ENCODE data around the gene TMEM106C. TPM values are rescaled to one million over a fixed set of nuclear protein-coding genes. Genes with fewer than 3 reads are reported as not detected.

The TMEM106C gene
- polyA plus RNA-seq, 1 experiment = 93.7 TPM

DNA sequence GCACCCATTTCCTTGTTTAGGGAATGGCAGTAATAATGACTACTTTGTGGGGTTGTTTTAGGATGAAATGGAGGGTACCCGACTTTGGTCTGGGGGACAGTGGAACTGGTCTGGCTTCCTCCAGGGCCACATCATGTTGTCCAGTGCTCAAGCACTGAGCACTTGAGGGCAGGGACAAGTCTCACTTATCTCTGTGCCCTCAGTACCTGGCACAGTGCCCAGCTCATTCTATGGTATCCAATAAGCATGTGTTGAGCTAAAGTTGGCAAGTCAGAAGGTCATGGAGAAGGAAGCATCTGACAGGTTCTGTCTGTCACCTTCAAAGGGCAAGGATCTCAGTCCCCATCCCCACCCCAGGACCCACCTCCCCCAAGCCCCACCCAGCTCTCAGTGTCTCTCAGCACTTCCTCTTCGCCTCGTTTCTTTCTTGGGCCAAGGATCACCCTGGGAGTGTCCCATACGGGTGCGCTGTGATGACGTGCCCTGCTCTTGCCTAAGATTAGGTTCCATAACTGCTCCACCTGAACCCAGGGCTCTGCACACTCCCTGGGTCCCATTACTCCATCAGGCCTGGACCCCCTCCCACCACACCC is 24.3 kb upstream of the TMEM106C start:
- H3K27ac ChIP-seq (ENCODE audit: low read depth, low read length) = no peak overlapping the region

GRCh38 chr12:47940773-47941474 is 22.5 kb upstream of the TMEM106C start:
- no peak overlapping the region for H3K4me3 ChIP-seq (ENCODE audit: low read depth, low read length)
- H3K27me3 ChIP-seq (ENCODE audit: control insufficient read depth, insufficient read depth, low read length) = peaks cover 9% of the 10 kb centered on the region
- no peak overlapping the region for H3K27ac ChIP-seq (ENCODE audit: low read depth, low read length)
- ChIA-PET POLR2A (no interaction called here), CTCF (interaction anchor here (1.5 kb wide), 1 partner anchor 9 kb away, joined by 3 read pairs; no protein-coding TSS in a partner anchor)
- DNase-seq (ENCODE audit: low read depth, low spot score) = no peak
- TF ChIP-seq, protein P1, sequence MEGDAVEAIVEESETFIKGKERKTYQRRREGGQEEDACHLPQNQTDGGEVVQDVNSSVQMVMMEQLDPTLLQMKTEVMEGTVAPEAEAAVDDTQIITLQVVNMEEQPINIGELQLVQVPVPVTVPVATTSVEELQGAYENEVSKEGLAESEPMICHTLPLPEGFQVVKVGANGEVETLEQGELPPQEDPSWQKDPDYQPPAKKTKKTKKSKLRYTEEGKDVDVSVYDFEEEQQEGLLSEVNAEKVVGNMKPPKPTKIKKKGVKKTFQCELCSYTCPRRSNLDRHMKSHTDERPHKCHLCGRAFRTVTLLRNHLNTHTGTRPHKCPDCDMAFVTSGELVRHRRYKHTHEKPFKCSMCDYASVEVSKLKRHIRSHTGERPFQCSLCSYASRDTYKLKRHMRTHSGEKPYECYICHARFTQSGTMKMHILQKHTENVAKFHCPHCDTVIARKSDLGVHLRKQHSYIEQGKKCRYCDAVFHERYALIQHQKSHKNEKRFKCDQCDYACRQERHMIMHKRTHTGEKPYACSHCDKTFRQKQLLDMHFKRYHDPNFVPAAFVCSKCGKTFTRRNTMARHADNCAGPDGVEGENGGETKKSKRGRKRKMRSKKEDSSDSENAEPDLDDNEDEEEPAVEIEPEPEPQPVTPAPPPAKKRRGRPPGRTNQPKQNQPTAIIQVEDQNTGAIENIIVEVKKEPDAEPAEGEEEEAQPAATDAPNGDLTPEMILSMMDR (IDR thresholded peaks at IDR 0.05; ENCODE audit: low read depth, low read length) = no peak
- H3K9me3 ChIP-seq (ENCODE audit: control insufficient read depth, insufficient read depth, low read length) = no peaks in the 10 kb centered on the region; the same call in 1 of the 2 replicates

More for the DNA sequence above, 24.3 kb upstream of the TMEM106C start:
- Histone ChIP-seq H3K4me3 (ENCODE audit: low read depth, low read length) (no peak overlapping the region), H3K27me3 (ENCODE audit: control insufficient read depth, insufficient read depth, low read length) (peaks cover 9% of the 10 kb centered on the region), H3K9me3 (ENCODE audit: control insufficient read depth, insufficient read depth, low read length) (no peaks in the 10 kb centered on the region; the same call in 1 of the 2 replicates)
- DNase-seq (ENCODE audit: low read depth, low spot score) = no peak
- TF ChIP-seq, protein P1 (IDR thresholded peaks at IDR 0.05; ENCODE audit: low read depth, low read length) = no peak
- ChIA-PET POLR2A (no interaction called here), CTCF (interaction anchor here (0.7 to 2.1 kb wide), 2 partner anchors 10 to 100 kb away, joined by 4 to 11 read pairs; no protein-coding TSS in a partner anchor)

GRCh38 chr12:47941475-47941780 is 22.0 kb upstream of the TMEM106C start:
- DNase-seq (ENCODE audit: low read depth, low spot score) = no peak
- H3K4me3 ChIP-seq (ENCODE audit: low read depth, low read length) = no peak overlapping the region
- CTCF ChIA-PET = interaction anchor here (1.5 kb wide), 1 partner anchor 9 kb away, joined by 3 read pairs; no protein-coding TSS in a partner anchor
- H3K27me3 ChIP-seq (ENCODE audit: control insufficient read depth, insufficient read depth, low read length) = peaks cover 9% of the 10 kb centered on the region
- no peak overlapping the region for H3K27ac ChIP-seq (ENCODE audit: low read depth, low read length)
- H3K9me3 ChIP-seq (ENCODE audit: control insufficient read depth, insufficient read depth, low read length) = no peaks in the 10 kb centered on the region; the same call in 1 of the 2 replicates
- POLR2A ChIA-PET = no interaction called here
- TF ChIP-seq, protein P1 (IDR thresholded peaks at IDR 0.05; ENCODE audit: low read depth, low read length) = no peak

DNA sequence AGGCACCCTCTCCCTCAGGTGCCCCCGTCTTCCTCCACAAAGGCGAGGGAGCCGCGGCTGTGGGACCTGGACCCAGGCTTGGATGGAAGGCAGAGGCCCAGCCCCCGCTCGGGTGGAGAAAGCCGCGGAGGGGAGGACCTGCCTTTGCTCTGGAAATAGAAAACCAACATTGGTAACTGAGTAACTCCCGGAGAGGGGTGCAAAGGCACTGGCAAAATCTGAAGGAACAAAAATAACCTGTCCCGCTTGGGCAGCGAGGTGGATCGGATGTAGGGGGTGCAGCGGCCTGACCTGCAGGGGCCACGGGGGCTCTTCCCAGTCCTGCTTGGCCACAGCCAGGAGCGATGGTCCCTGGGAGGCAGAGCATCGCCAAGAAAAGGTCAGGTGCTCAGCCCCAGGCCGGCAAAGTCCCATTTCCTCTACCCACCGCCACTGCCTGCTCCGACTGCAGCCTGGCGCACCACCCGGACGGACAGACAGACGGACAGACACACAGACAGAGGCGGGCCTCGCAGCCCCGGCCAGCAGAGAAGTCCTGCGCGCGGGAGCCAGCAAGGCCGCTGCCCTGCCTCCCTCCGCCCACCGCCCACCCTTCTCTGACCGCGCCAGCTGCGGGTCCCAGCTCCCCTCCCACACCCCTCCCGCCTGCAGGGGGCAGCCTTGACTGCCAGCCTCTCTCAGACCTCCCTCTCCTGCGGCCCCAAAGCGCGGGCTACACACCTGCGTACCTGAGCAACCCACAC is 21.4 kb upstream of the TMEM106C start:
- no peak for DNase-seq (ENCODE audit: low read depth, low spot score)
- POLR2A ChIA-PET = no interaction called here
- Histone ChIP-seq H3K9me3 (ENCODE audit: control insufficient read depth, insufficient read depth, low read length) (no peaks in the 10 kb centered on the region; the same call in 1 of the 2 replicates), H3K27ac (ENCODE audit: low read depth, low read length) (no peak overlapping the region), H3K27me3 (ENCODE audit: control insufficient read depth, insufficient read depth, low read length) (peaks cover 9% of the 10 kb centered on the region), H3K4me3 (ENCODE audit: low read depth, low read length) (no peak overlapping the region)
- CTCF ChIA-PET = interaction anchor here (0.5 to 1.5 kb wide), 2 partner anchors 8 to 109 kb away, joined by 3 read pairs; no protein-coding TSS in a partner anchor
- TF ChIP-seq, protein P1 (IDR thresholded peaks at IDR 0.05; ENCODE audit: low read depth, low read length) = no peak

All from AG04450 (cell line).